Naive thymus-derived CD4-positive, alpha-beta T cell (primary cell): ENCODE data around the gene HVCN1. TPM values are rescaled to one million over a fixed set of nuclear protein-coding genes. Genes with fewer than 3 reads are reported as not detected.
A peak's percentile ranks its signal among the peaks of the same experiment; 100 is the strongest.
"Not testable (repeated sequence)": the region's sequence is repeated elsewhere in the genome, so short reads cannot be mapped to it uniquely, and the experiment has no call there.

Experiments
- ATAC-seq: fragments of 150-1000 bp; cut with Tn5 transposase; 2 replicates; pipeline ENCODE4 v1.10.0; 2021; ENCODE audit warnings: mild to moderate bottlenecking, moderate library complexity
- CTCF ChIA-PET: fragments of 350-600 bp; sonication (Branson Sonifier 250); formaldehyde crosslinking; loops from one replicate; lab custom pipeline; 2021; ENCODE audit warnings: antibody characterized with exemption; lab: Charles Lee
- POLR2A ChIA-PET: fragments of 350-600 bp; sonication (Branson Sonifier 250); formaldehyde crosslinking; loops from one replicate; lab custom pipeline; 2021; ENCODE audit warnings: antibody characterized with exemption, inconsistent platforms; lab: Charles Lee
- DNase-seq, 9 donors: peaks; one replicate each; pipeline versions ENCODE4 v3.0.0 to v3.0.0-alpha.2; 2020 to 2022; ENCODE audit warnings: mixed read lengths in 1 of 9
- H3K27ac ChIP-seq: one replicate; pipeline ENCODE4 v1.7.0; 2013; ENCODE audit warnings: mild to moderate bottlenecking, low read depth, low read length, moderate library complexity
- H3K27me3 ChIP-seq, 2 donors: one replicate each; pipeline ENCODE4 v1.7.0; 2013; ENCODE audit warnings: low read length in 2 of 2, mild to moderate bottlenecking in 2 of 2, moderate library complexity in 2 of 2; ENCODE audit not compliant: control insufficient read depth in 2 of 2, insufficient read depth in 2 of 2
- H3K36me3 ChIP-seq, 3 experiments: 1 replicate in 2 of 3; 2 replicates in 1 of 3; pipeline ENCODE4 v1.7.0; 2013; ENCODE audit warnings: low read length in 3 of 3, mild to moderate bottlenecking in 3 of 3, moderate library complexity in 1 of 3; ENCODE audit not compliant: insufficient read depth in 3 of 3, control insufficient read depth in 2 of 3
- H3K4me1 ChIP-seq, 2 donors: one replicate each; pipeline ENCODE4 v1.7.0; 2013; ENCODE audit warnings: low read length in 2 of 2, mild to moderate bottlenecking in 2 of 2, moderate library complexity in 1 of 2; ENCODE audit not compliant: control insufficient read depth in 2 of 2, insufficient read depth in 2 of 2
- H3K4me3 ChIP-seq: 2 replicates; pipeline ENCODE4 v1.7.0; 2013; ENCODE audit warnings: mild to moderate bottlenecking, low read length
- H3K9me3 ChIP-seq, 3 experiments: 1 replicate in 2 of 3; 2 replicates in 1 of 3; pipeline ENCODE4 v1.7.0; 2013; ENCODE audit warnings: low read length in 3 of 3; ENCODE audit not compliant: control insufficient read depth in 2 of 3
- H3K27ac Mint-ChIP-seq, 9 donors: one replicate each; pipeline ENCODE4 v1.8.0; 2020 to 2022; ENCODE audit warnings: mixed read lengths in 9 of 9, mild to moderate bottlenecking in 8 of 9, moderate library complexity in 5 of 9, inconsistent platforms in 2 of 9
- H3K27me3 Mint-ChIP-seq, 5 donors: one replicate each; pipeline ENCODE4 v1.8.0; 2021 to 2022; ENCODE audit warnings: mixed read lengths in 5 of 5, mild to moderate bottlenecking in 1 of 5
- H3K36me3 Mint-ChIP-seq, 5 donors: one replicate each; pipeline ENCODE4 v1.8.0; 2020 to 2022; ENCODE audit warnings: mixed read lengths in 5 of 5, mild to moderate bottlenecking in 3 of 5, inconsistent platforms in 1 of 5
- H3K4me1 Mint-ChIP-seq, 7 donors: one replicate each; pipeline ENCODE4 v1.8.0; 2020 to 2022; ENCODE audit warnings: mixed read lengths in 7 of 7, mild to moderate bottlenecking in 3 of 7, inconsistent platforms in 1 of 7
- H3K4me3 Mint-ChIP-seq, 10 donors: one replicate each; pipeline ENCODE4 v1.8.0; 2020 to 2022; ENCODE audit warnings: mild to moderate bottlenecking in 10 of 10, mixed read lengths in 10 of 10, moderate library complexity in 6 of 10, inconsistent platforms in 2 of 10
- H3K9me3 Mint-ChIP-seq, 11 donors: one replicate each; pipeline ENCODE4 v1.8.0; 2020 to 2022; ENCODE audit warnings: mixed read lengths in 11 of 11, mild to moderate bottlenecking in 4 of 11, inconsistent platforms in 1 of 11, moderate library complexity in 1 of 11
- intact Hi-C, 2 donors: fragments of 100-400 bp; cut with micrococcal nuclease; formaldehyde crosslinking; loops; one replicate each; pipeline ENCODE4 v1.15.1; 2023
- polyA plus RNA-seq, 2 donors: library from polyadenylated mRNA; unstranded; fragments of 300-500 nt; fragmentation: Illumina TruSeq; gene quantifications; one replicate each; pipeline ENCODE4 v1.2.3, GENCODE V29; 2021
- total RNA-seq, 6 experiments: library from RNA in 5 of 6; stranded (reverse) in 5 of 6; gene quantifications; 1 replicate in 5 of 6; 2 replicates in 1 of 6; pipeline ENCODE4 v1.2.3 and lab custom pipeline; 2021 to 2026

HVCN1 gene
- 10 to 100 TPM in 4 of 5 experiments, 1 to 10 TPM in 1; 6.4 to 24.8 (median 11.7) TPM for total RNA-seq
- polyA plus RNA-seq: 10 to 100 TPM; 15.2 to 25.3 TPM
- total RNA-seq (lab: John Stamatoyannopoulos, UW): 9.7 reads per million, percentile 35 among the genes with 10 or more reads in this experiment

GRCh38 chr12:110688446-110689280 lies at the start of gene HVCN1:
HVCN1 (minus strand) TSS chr12:110689115; CDS start chr12:110683245, 5,870 bp downstream.
- Histone ChIP-seq H3K9me3 (no peaks in the 10 kb centered on the region), H3K27me3 (no peaks in the 10 kb centered on the region), H3K4me1 (peaks cover 13 to 14% of the 10 kb centered on the region in 2 donors), H3K27ac (peak within 1 kb of the TSS; percentile 66), H3K4me3 (peak within 1 kb of the TSS; percentile 77), H3K36me3 (peaks cover 0 to 4% (median 0%) of the 10 kb centered on the region in 3 experiments)
- peak; percentile 71 for ATAC-seq
- Mint-ChIP-seq H3K4me3 (peak within 1 kb of the TSS; percentile 84 to 98 (median 92)), H3K4me1 (peaks cover 27 to 75% (median 55%) of the 10 kb centered on the region in 7 donors), H3K27ac (peak within 1 kb of the TSS; percentile 79 to 96 (median 91)), H3K9me3 (peaks cover 0 to 4% (median 0%) of the 10 kb centered on the region in 11 donors), H3K36me3 (peaks cover 0 to 28% (median 23%) of the 10 kb centered on the region in 5 donors), H3K27me3 (peaks cover 0 to 9% (median 0%) of the 10 kb centered on the region in 5 donors)
- intact Hi-C loops: loop anchor here (1.0 to 5.0 kb wide), 4 partner anchors 10 to 220 kb away; partner anchors contain the start of genes FAM216A (in 1 of the 2), GPN3 (in 1 of the 2) and TCTN1 (in 1 of the 2)
- peak in 2 of 9 donors; percentile 36 to 58 for DNase-seq
- ChIA-PET CTCF (interaction anchor here (1.0 kb wide), 1 partner anchor 10 kb away, joined by 3 read pairs; no protein-coding TSS in a partner anchor), POLR2A (interaction anchor here (1.2 to 1.9 kb wide), 5 partner anchors 11 to 220 kb away, joined by 3 to 10 read pairs (median 6); partner anchors contain the start of genes FAM216A, GPN3 and TCTN1)

GRCh38 chr12:110737532-110737931 lies 48.6 kb upstream of the HVCN1 start:
- Mint-ChIP-seq H3K27me3 (no peaks in the 10 kb centered on the region), H3K4me1 (peaks cover 53 to 87% (median 77%) of the 10 kb centered on the region in 7 donors), H3K36me3 (peaks cover 4 to 32% (median 11%) of the 10 kb centered on the region in 5 donors), H3K9me3 (no peaks in the 10 kb centered on the region), H3K27ac (peak overlapping the region in 8 of 9 donors; percentile 38 to 89 (median 68)), H3K4me3 (peak overlapping the region; percentile 46 to 100 (median 83))
- no peaks in the 10 kb centered on the region for H3K27me3 ChIP-seq
- peaks cover 0 to 30% (median 0%) of the 10 kb centered on the region in 3 experiments for H3K36me3 ChIP-seq
- H3K9me3 ChIP-seq: no peaks in the 10 kb centered on the region
- H3K4me3 ChIP-seq: no peak overlapping the region
- ChIA-PET POLR2A (interaction anchor here (0.9 to 1.1 kb wide), 2 partner anchors 10 to 36 kb away, joined by 3 to 4 read pairs; no protein-coding TSS in a partner anchor), CTCF (interaction anchor here (0.7 kb wide), 1 partner anchor 43 kb away, joined by 3 read pairs; no protein-coding TSS in a partner anchor)
- DNase-seq: no peak
- H3K4me1 ChIP-seq: peaks cover 44 to 49% of the 10 kb centered on the region in 2 donors
- H3K27ac ChIP-seq: no peak overlapping the region
- no peak for ATAC-seq
- intact Hi-C loops: no loop called here

- POLR2A ChIA-PET: interaction anchor here (1.1 kb wide), 1 partner anchor 10 kb away, joined by 3 read pairs; no protein-coding TSS in a partner anchor
- CTCF ChIA-PET: not testable (repeated sequence)
Measured at GRCh38 chr12:110737016-110737415, 48.1 kb upstream of the HVCN1 start.

GRCh38 chr12:110733900-110734299 lies 45.0 kb upstream of the HVCN1 start:
- Histone ChIP-seq H3K27ac (no peak overlapping the region), H3K4me3 (no peak overlapping the region), H3K27me3 (no peaks in the 10 kb centered on the region), H3K9me3 (no peaks in the 10 kb centered on the region), H3K4me1 (peaks cover 40 to 43% of the 10 kb centered on the region in 2 donors), H3K36me3 (peaks cover 0 to 50% (median 18%) of the 10 kb centered on the region in 3 experiments)
- Mint-ChIP-seq H3K27me3 (no peaks in the 10 kb centered on the region), H3K27ac (peak overlapping the region; percentile 14 to 86 (median 55)), H3K4me1 (peaks cover 49 to 87% (median 83%) of the 10 kb centered on the region in 7 donors), H3K36me3 (peaks cover 0 to 36% (median 13%) of the 10 kb centered on the region in 5 donors), H3K4me3 (peak overlapping the region in 9 of 10 donors; percentile 4 to 63 (median 41)), H3K9me3 (no peaks in the 10 kb centered on the region)
- ATAC-seq (no peak), DNase-seq (no peak)
- CTCF ChIA-PET: interaction anchor here (0.6 to 0.7 kb wide), 2 partner anchors 45 to 65 kb away, joined by 3 to 5 read pairs; no protein-coding TSS in a partner anchor
- POLR2A ChIA-PET: no interaction called here
- intact Hi-C loops: no loop called here

More at GRCh38 chr12:110737016-110737415, 48.1 kb upstream of the HVCN1 start:
- H3K27ac ChIP-seq, H3K4me3 ChIP-seq, H3K9me3 Mint-ChIP-seq, H3K9me3 ChIP-seq, H3K27me3 ChIP-seq, H3K27me3 Mint-ChIP-seq, intact Hi-C loops, ATAC-seq, DNase-seq: not testable (repeated sequence)
- H3K4me1 Mint-ChIP-seq: peaks cover 58 to 92% (median 82%) of the 10 kb centered on the region in 7 donors
- H3K4me1 ChIP-seq: peaks cover 48 to 50% of the 10 kb centered on the region in 2 donors
- H3K36me3 ChIP-seq: peaks cover 0 to 26% (median 0%) of the 10 kb centered on the region in 3 experiments
- H3K36me3 Mint-ChIP-seq: peaks cover 4 to 31% (median 11%) of the 10 kb centered on the region in 5 donors
- H3K4me3 Mint-ChIP-seq: peak overlapping the region in 6 of 10 donors; percentile 3 to 48 (median 28)
- peak overlapping the region in 5 of 9 donors; percentile 13 to 75 (median 65) for H3K27ac Mint-ChIP-seq

- Histone ChIP-seq H3K4me1 (peaks cover 33 to 40% of the 10 kb centered on the region in 2 donors), H3K9me3 (no peaks in the 10 kb centered on the region), H3K4me3 (peak overlapping the region; percentile 5), H3K27me3 (no peaks in the 10 kb centered on the region), H3K36me3 (peaks cover 3 to 57% (median 23%) of the 10 kb centered on the region in 3 experiments), H3K27ac (peak overlapping the region; percentile 35)
- ATAC-seq (no peak), DNase-seq (no peak)
- H3K4me1 Mint-ChIP-seq: peaks cover 42 to 85% (median 81%) of the 10 kb centered on the region in 7 donors
- no peaks in the 10 kb centered on the region for H3K27me3 Mint-ChIP-seq
- peaks cover 0 to 38% (median 19%) of the 10 kb centered on the region in 5 donors for H3K36me3 Mint-ChIP-seq
- H3K4me3 Mint-ChIP-seq: peak overlapping the region in 5 of 10 donors; percentile 14 to 63 (median 46)
- H3K27ac Mint-ChIP-seq: peak overlapping the region in 5 of 9 donors; percentile 25 to 82 (median 72)
- POLR2A ChIA-PET: interaction anchor here (0.7 kb wide), 1 partner anchor 9 kb away, joined by 3 read pairs; the partner anchor contains the start of gene PPP1CC
- intact Hi-C loops: no loop called here
- CTCF ChIA-PET: interaction anchor here (0.6 to 0.7 kb wide), 2 partner anchors 45 to 65 kb away, joined by 3 to 5 read pairs; no protein-coding TSS in a partner anchor
- no peaks in the 10 kb centered on the region for H3K9me3 Mint-ChIP-seq
Measured at GRCh38 chr12:110733089-110733715, 44.3 kb upstream of the HVCN1 start.
